ENCODE data around the gene PPP1R3A.

PPP1R3A gene

DNA sequence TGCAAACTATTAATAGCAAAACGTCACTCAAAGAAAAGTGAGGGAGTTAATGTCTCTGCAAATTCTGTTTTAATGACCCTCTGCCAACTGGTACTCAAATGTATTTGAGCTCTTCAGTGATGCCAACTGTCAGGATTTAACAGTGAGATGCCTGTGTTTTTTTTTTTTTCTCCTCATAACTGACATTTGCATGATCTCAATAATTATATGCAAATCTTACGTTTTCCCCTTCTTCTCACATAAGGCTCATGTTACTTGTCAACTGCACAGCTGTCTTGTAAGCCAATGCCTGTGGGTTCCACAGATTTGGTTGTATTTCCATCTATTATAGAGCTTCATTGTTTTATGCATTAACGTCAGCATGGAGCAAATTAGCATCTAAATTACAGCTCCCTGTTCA is 38.2 kb downstream of the PPP1R3A start:
- DNase-seq = no peak

DNA sequence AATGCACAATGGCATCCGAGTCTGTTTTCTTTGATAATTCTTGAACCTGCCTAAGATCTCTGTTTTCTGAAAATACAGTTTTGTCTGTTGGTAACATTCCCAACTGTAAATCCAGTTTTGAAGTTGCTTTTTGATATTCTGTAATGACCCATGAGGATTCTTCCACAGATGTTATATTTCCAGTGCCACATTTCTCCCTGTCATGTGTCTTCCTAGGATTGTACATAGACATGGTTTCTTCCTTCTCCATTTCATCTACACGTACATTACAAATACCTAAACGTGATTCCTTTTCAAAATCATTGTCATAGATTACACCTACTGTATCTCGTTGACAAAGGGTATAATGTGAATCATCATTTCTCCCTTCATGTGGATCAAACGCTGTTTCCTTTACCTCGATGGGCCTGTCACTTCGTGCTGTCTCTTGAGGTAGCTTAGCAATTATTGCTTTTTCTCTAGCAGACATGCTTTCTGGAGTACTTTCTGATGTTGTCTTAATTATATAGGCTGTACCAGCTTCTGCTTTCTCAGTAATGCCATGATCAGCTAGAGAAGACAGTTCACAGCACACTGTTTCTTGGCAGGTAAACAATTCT is 40.3 kb downstream of the PPP1R3A start:
- no peak for DNase-seq

DNA sequence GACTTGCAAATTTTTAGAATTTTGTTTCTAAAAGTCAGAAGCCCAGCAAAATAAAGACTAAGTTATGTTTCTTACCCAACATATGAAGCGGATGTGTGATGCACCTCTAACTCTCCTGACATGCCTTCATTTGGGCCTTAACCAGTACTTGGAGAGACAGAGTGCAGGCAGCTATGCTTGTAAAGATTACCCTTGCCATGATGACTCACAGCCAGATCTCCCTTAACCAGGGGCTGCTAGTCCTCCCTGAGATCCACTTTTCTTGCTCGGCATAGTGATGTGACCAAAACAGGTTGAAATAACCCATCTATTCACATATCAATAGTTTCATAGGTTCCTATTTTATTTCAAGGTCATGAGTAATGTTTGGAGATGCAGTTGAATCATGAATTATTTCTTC is 43.6 kb downstream of the PPP1R3A start:
- no peak for DNase-seq

DNA sequence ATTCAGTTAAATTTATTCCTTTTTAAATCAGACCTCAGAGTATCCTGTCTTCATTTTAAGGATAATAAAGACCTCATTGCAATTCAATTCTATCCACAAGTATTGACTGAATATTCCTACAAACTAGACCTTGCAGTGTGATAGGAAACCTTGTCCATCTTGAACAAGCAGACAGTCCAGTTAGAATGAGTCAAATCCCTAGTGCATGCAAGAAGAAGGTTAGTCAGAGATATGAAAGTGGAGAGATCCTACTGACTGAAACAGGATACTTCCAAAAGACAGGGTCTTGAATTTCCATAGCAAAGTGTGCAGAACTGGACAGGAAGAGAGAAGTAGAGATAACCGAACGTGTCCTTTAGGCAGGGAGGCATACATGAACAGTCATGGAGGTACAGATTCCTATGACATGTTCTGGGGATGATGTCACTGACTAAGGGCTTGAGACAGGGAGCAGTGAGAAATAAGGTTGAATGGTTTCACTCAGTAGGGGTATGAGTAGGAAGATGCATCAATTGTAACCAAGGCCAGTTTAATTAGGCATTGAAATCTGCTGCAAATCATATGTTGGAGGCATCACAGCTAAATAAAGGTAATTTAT is 45.2 kb downstream of the PPP1R3A start:
- no peak for DNase-seq

DNA sequence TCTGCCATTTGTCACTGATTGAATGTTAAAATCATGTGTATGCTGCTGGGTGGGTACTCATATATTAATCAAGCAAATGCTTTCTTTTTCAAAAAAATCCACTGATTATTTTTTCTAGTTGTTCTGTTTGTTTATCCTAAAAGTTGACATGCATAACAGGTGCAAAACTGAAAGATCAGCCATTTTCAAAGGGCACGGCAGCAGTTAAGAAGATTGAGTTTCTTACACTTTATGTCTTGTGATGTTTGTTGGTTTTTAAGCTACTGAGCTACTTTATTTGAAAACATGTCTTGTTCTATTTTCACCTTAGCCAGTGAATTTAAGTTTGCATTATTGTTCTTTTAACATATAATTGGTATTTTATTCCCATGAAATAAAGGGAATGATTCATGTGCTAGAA is 45.8 kb downstream of the PPP1R3A start:
- no peak for DNase-seq

DNA sequence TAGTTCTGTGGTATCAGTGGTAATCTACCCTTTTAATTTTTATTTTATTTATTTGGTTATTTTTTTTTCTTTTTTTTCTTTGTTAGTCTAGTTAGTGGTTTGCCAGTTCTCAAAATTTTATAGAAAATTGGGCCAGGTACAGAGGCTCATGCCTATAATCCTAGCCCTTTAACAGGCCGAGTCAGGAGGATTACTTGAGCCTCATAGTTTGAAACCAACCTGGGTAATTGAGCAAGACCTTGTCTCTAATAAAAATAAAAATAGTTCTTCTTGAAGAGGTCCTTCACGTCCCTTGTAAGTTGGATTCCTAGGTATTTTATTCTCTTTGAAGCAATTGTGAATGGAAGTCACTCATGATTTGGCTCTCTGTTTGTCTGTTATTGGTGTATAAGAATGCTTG is 51.5 kb downstream of the PPP1R3A start:
- DNase-seq = no peak

DNA sequence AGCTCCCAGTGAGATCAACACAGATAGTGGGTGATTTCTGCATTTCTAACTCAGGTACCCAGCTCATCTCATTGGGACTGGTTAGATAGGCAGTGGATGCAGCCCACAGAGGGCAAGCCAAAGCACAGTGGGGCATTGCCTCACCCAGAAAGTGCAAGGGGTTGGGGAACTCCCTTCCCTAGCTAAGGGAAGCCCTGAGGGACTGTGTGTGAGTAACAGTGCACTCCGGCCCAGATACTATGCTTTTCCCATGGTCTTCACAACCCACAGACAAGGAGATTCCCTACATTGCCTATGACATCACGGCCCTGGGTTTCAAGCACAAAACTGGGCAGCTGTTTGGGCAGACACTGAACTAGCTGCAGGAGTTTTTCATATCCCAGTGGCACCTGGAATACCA is 62.8 kb downstream of the PPP1R3A start:
- DNase-seq = no peak

DNA sequence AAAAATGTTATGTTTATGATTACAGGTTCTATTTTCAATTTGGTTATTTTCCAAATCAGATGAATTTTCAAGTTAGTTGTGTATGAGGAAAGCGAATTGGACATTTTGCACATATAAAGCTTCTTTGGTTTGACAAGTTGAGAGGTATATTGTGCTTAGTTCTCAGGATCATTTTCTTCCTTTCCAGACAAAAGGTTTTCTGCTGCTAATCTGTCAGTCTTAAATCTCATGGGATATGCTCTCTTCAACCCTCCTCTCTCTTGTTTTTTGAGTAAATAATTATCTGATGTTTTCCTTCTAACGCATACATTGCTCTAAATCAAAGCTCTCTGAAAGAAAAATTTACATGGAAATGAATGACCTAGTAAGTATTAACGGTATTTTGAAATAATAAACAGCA is 77.9 kb downstream of the PPP1R3A start:
- no peak for DNase-seq

DNA sequence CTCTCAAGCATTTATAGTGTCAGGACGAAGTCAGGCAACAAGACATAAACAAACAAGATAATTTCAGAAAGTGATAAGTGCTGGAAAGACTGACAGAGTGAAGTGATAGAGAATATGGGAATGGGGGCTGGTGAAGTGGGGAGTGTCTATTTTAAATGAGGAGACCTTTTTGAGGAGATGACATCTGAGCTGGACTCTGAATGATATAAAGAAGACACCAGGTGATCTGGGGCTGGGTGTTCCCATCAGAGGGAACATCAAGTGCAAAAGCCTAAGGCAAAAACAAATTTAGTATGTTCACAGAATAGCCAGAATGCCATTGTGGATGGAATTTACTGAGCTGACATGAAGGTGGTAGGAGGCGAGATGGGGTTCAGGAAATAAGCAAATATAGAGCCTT is 83.4 kb downstream of the PPP1R3A start:
- DNase-seq = no peak

DNA sequence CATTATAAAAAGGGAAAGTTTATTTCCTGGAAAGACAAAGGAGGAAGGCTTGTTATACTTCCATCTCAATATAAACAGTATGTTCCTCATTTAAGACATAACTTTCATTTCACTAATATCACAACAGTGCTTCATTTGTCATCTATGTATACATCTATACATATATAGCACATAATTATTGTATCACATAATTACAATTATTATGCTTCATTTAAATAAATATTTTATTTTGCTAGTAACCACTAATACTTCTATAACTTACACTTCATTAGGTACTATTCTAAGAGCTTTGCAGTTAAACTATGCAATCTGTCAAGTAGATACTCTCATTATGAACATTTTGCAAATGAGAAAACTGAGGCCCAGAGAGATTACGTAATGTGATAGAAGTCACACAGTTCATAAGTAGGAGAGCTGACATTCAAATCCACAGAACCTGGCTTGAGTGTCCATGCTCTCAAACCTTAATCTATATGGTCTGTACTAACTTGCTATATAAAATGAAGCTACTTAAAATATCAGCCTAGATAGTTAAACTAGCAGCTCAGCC is 86.5 kb downstream of the PPP1R3A start:
- DNase-seq = no peak

DNA sequence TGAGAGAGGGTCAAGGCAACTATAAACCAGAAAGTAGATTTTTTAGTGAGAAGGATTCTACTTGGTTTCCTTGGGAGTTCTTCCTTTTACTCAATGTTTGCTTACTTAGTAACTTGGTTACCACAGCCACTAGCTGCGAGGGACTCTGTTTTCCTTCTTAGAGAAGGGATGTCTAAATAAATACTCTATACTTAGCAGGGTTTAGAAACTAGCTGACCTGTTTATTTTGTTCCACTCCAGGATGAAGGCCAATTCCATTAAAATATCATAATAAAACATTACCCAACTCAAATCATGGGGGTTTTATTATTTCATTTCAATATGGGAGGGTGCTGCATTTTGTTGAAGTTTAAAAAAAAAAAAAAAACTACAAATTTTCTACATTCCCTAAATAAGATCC is 87.3 kb downstream of the PPP1R3A start:
- DNase-seq = no peak

DNA sequence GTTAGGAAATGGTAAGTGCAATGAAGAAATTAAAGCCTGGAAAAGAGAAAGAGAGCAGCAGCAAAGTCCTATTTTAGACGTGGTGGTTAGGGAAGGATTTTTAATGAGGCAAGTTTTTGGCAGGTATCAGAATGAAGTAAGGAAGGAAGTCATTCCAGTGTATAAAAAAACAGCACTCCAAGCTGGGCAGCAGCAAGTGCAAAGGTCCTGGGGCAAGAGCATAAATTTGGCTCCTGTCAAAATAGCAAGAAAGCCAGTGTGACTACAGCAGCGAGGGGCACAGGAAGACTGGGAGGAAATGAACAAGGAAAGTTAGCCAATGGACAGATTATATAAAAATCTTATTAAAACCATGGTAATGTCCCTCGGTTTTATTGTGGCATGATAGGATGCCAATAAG is 90.2 kb downstream of the PPP1R3A start:
- DNase-seq = no peak
